Activated T-cell treated with anti-CD3 and anti-CD28 coated beads, Interleukin-2, amount 50 U/mL, for 24 hours (primary cell): Measurements from ENCODE around the gene LINC00632.

Experiments used
- DNase-seq: peaks from one replicate; pipeline ENCODE4 v3.0.0-alpha.2; 2020
- H3K27ac Mint-ChIP-seq: 2 replicates; pipeline ENCODE4 v1.8.0; 2020; ENCODE audit warnings: mild to moderate bottlenecking, mixed read lengths
- H3K27me3 Mint-ChIP-seq: 2 replicates; pipeline ENCODE4 v1.8.0; 2020; ENCODE audit warnings: mixed read lengths
- H3K36me3 Mint-ChIP-seq: 2 replicates; pipeline ENCODE4 v1.8.0; 2020; ENCODE audit warnings: low read depth, mixed read lengths
- H3K4me1 Mint-ChIP-seq: 2 replicates; pipeline ENCODE4 v1.8.0; 2020; ENCODE audit warnings: low read depth, mixed read lengths
- H3K4me3 Mint-ChIP-seq: 2 replicates; pipeline ENCODE4 v1.8.0; 2020; ENCODE audit warnings: mild to moderate bottlenecking, moderate library complexity, mixed read lengths
- H3K9me3 Mint-ChIP-seq: 2 replicates; pipeline ENCODE4 v1.8.0; 2020; ENCODE audit warnings: mixed read lengths

LINC00632 gene

DNA sequence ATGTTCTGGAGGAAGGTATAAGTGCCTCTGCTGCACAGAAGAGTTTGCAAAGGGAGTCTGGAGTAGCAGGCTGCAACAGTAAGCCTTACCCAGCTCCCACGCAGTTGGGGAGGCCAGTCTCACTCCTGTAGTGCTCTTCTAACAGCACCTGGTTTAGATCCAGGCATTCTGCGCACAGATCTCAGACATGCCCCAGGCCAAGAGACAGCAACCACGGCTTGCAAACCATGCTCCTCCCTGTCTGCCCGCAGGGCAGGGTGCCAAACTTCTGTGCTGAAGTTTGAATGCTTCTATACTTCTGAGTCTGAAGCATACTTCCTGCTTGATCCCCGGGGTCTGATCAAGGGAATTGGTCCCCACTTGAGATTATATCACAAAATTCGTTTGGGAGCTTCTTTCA is 106.3 kb downstream of the LINC00632 start:
- no peaks in the 10 kb centered on the region for H3K36me3 Mint-ChIP-seq
- DNase-seq, result no peak
- no peaks in the 10 kb centered on the region for H3K4me1 Mint-ChIP-seq

GRCh38 chrX:140817943-140818342 is 108.4 kb downstream of the LINC00632 start:
- Mint-ChIP-seq H3K27ac (no peak overlapping the region), H3K36me3 (no peaks in the 10 kb centered on the region), H3K4me3 (no peak overlapping the region), H3K4me1 (peaks cover 7% of the 10 kb centered on the region), H3K27me3 (peaks cover 43% of the 10 kb centered on the region), H3K9me3 (peaks cover 3% of the 10 kb centered on the region)
- DNase-seq, result no peak

More for the DNA sequence above, 106.3 kb downstream of the LINC00632 start:
- Mint-ChIP-seq H3K9me3 (peaks cover 18% of the 10 kb centered on the region), H3K4me3 (no peak overlapping the region), H3K27me3 (peaks cover 38% of the 10 kb centered on the region), H3K27ac (no peak overlapping the region)

DNA sequence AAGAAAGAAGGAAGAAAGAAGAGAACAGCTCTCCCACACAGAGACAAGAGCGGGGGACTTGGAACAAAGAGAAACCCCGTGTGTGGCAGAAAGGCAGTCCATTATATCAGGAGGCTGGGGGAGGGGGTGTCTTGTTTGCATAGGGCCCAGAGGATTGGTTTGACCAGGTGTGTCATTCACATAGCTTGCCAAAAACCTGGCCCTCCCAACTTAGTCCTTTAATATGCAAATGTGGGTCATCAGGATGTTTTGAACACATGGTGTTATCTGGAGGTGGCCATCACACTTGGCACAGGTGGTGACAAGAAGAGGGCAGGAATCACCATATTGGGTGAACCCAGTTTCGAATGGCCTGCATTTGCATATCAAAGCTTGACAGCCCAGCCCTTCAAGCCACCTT is 111.7 kb downstream of the LINC00632 start:
- Mint-ChIP-seq H3K36me3 (no peaks in the 10 kb centered on the region), H3K9me3 (no peaks in the 10 kb centered on the region), H3K4me3 (no peak overlapping the region), H3K27ac (no peak overlapping the region), H3K4me1 (peaks cover 8% of the 10 kb centered on the region), H3K27me3 (peaks cover 48% of the 10 kb centered on the region)
- DNase-seq, result no peak

GRCh38 chrX:140822184-140822583 is 112.6 kb downstream of the LINC00632 start:
- Mint-ChIP-seq H3K36me3 (no peaks in the 10 kb centered on the region), H3K27ac (no peak overlapping the region), H3K4me3 (no peak overlapping the region), H3K9me3 (no peaks in the 10 kb centered on the region), H3K4me1 (peaks cover 8% of the 10 kb centered on the region), H3K27me3 (peaks cover 46% of the 10 kb centered on the region)
- DNase-seq, result no peak

DNA sequence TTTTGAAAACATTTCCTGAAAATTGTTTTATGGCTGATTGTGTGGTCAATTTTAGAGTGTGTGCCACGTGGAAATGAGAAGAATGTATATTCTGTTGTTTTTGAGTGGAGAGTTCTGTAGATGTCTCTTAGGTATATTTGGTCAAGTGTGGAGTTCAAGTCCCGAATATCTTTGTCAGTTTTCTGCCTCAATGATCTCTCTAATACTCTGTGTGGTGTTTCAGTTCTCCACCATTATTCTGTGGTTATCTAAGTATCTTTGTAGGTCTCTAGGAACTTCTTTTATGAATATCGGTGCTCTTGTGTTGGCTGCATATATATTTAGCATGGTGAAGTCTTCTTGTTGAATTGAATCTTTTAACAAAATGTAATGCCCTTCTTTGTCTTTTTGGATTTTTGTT is 113.3 kb downstream of the LINC00632 start:
- no peak for DNase-seq
- H3K27me3 Mint-ChIP-seq, result peaks cover 46% of the 10 kb centered on the region
- no peak overlapping the region for H3K27ac Mint-ChIP-seq
- no peaks in the 10 kb centered on the region for H3K9me3 Mint-ChIP-seq
- H3K4me1 Mint-ChIP-seq, result peaks cover 8% of the 10 kb centered on the region
- no peaks in the 10 kb centered on the region for H3K36me3 Mint-ChIP-seq
- H3K4me3 Mint-ChIP-seq, result no peak overlapping the region

DNA sequence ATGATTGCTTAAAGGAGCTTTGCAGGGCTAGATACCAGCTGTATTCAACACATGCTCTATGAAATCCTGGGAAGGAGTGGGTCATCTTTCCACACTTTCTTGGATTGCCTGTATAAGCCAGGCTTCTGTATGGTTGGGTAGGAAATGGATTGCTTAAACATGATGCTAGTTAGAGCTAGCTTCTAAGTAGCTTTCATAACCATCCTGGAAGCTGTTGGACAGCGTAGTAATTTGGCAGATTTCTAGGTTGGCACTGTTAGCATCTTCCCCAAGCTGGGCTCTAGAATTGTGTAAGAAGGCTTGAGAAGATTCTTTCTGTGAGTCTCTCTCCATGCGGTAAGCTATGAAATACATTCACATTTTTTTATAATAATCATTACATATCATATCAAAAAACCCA is 127.3 kb downstream of the LINC00632 start:
- Mint-ChIP-seq H3K4me1 (no peaks in the 10 kb centered on the region), H3K27ac (no peak overlapping the region), H3K4me3 (no peak overlapping the region), H3K36me3 (no peaks in the 10 kb centered on the region), H3K27me3 (peaks cover 21% of the 10 kb centered on the region), H3K9me3 (no peaks in the 10 kb centered on the region)
- DNase-seq, result no peak
